SK-N-SH (cell line): ENCODE results near the gene ZNF341.

Experiments used
- CTCF ChIP-seq: fragments of 200-600 bp; sonication (generic); IDR thresholded peaks from 2 replicates; pipeline ENCODE4 v1.6.1; 2017; ENCODE audit warnings: antibody characterized with exemption, mild to moderate bottlenecking, moderate library complexity
- FOXJ3 ChIP-seq: sonication (generic); formaldehyde crosslinking; IDR thresholded peaks from 2 replicates; pipeline ENCODE4 v1.5.1; 2020; ENCODE audit warnings: mild to moderate bottlenecking, missing genetic modification reagents
- GABPA ChIP-seq: IDR thresholded peaks from 2 replicates; pipeline ENCODE4 v1.4.0; 2012; ENCODE audit warnings: low read depth, mild to moderate bottlenecking
- IRF3 ChIP-seq: fragments of 150-350 bp; IDR thresholded peaks from 2 replicates; pipeline ENCODE4 v1.6.1; 2016; ENCODE audit warnings: mild to moderate bottlenecking, low read depth, low read length
- MEF2A ChIP-seq: IDR thresholded peaks from 2 replicates; pipeline ENCODE4 v1.4.0; 2012; ENCODE audit warnings: low read depth, borderline replicate concordance
- PBX3 ChIP-seq: IDR thresholded peaks from 2 replicates; pipeline ENCODE4; 2012
- TF ChIP-seq, protein P1 (sequence below): IDR thresholded peaks from 2 replicates; pipeline ENCODE4 v1.4.0; 2012; ENCODE audit warnings: low read depth

DNA sequence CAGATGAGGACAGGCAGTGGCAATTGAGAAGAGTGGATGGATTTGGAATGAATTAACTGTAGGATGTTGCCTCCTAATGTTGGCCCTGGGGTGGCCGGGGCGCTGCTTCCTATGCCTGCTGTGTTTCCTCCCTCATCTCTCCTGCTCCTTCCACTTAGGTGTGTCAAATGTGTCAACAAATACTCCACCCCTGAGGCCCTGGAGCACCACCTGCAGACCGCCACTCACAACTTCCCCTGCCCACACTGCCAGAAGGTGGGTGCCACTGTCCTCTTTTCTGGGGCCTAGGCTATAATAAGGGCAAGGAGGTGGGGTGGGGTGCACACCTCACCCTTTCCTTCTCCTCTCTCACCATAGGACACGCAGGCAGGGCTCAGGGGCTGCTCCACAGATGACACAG is 49.3 kb downstream of the ZNF341 start:
- TF ChIP-seq CTCF (no peak), PBX3 (no peak), MEF2A (no peak), IRF3 (no peak), GABPA (no peak), FOXJ3 (CRISPR knock-in tag) (no peak)
- TF ChIP-seq, protein P1, sequence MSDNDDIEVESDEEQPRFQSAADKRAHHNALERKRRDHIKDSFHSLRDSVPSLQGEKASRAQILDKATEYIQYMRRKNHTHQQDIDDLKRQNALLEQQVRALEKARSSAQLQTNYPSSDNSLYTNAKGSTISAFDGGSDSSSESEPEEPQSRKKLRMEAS: no peak
